ENCODE data around the gene NUTM2D.
"Not testable (repeated sequence)": the region's sequence is repeated elsewhere in the genome, so short reads cannot be mapped to it uniquely, and the experiment has no call there.

DNA sequence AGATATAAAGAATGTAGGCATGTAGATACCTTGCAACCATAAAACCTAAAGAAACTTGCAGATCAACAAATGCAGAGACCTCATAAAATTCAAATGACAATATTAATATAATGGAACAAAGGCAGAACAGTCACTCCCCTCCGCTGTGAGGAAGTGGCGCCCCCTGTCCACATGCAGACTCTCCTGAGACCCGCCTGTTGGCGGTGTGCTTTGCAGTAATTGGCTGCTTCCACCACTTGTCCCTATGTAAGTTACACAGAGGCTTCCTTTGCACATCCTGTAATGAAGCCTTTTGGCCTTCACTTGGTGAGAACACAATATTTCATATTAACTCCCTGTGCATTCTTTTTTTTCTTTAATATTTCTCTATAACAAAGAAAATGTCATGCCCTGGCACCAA lies 21.6 kb downstream of the NUTM2D start:
- TF ChIP-seq, protein P1, sequence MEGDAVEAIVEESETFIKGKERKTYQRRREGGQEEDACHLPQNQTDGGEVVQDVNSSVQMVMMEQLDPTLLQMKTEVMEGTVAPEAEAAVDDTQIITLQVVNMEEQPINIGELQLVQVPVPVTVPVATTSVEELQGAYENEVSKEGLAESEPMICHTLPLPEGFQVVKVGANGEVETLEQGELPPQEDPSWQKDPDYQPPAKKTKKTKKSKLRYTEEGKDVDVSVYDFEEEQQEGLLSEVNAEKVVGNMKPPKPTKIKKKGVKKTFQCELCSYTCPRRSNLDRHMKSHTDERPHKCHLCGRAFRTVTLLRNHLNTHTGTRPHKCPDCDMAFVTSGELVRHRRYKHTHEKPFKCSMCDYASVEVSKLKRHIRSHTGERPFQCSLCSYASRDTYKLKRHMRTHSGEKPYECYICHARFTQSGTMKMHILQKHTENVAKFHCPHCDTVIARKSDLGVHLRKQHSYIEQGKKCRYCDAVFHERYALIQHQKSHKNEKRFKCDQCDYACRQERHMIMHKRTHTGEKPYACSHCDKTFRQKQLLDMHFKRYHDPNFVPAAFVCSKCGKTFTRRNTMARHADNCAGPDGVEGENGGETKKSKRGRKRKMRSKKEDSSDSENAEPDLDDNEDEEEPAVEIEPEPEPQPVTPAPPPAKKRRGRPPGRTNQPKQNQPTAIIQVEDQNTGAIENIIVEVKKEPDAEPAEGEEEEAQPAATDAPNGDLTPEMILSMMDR (IDR thresholded peaks at IDR 0.05; ENCODE audit: poor library complexity, severe bottlenecking): not testable (repeated sequence)
- TF ChIP-seq POLR2AphosphoS5 (IDR thresholded peaks at IDR 0.05): not testable (repeated sequence)
